ENCODE results near the gene TEC.
"Not testable (repeated sequence)": the region's sequence is repeated elsewhere in the genome, so short reads cannot be mapped to it uniquely, and the experiment has no call there.

TEC gene

GRCh38 chr4:48243887-48244286 is 25.8 kb downstream of the TEC start:
- DNase-seq (ENCODE audit: insufficient read length, low spot score): no peak
- no peak for FAIRE-seq

DNA sequence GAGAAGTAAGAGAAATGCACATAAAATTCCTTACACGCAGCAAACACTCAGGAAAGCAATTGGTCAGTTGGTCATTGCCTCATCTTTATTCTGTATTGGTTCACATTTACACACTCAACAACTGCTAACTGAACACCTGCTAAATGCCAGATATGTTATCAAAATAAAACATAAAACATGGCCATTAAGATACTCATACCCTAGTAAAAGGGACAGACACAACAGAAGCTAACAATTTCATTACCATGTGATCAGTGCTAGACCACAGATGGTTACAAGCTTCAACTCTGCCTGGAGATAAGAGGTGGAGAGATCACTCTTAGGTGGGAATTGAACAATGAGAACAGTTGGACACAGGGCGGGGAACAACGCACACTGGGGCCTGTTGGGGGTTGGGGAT is 26.2 kb downstream of the TEC start:
- no peak for FAIRE-seq

GRCh38 chr4:48242511-48243195 is 27.0 kb downstream of the TEC start:
- no peak for FAIRE-seq
- DNase-seq (ENCODE audit: insufficient read length, low spot score): no peak

More for the DNA sequence above, 26.2 kb downstream of the TEC start:
- DNase-seq (ENCODE audit: insufficient read length, low spot score): no peak

- no peak for DNase-seq (ENCODE audit: insufficient read length, low spot score)
- FAIRE-seq: no peak
Observed at GRCh38 chr4:48241731-48242130, 27.9 kb downstream of the TEC start.

- FAIRE-seq: no peak
- no peak for DNase-seq (ENCODE audit: insufficient read length, low spot score)
Observed at GRCh38 chr4:48237996-48238645, 31.5 kb downstream of the TEC start.

DNA sequence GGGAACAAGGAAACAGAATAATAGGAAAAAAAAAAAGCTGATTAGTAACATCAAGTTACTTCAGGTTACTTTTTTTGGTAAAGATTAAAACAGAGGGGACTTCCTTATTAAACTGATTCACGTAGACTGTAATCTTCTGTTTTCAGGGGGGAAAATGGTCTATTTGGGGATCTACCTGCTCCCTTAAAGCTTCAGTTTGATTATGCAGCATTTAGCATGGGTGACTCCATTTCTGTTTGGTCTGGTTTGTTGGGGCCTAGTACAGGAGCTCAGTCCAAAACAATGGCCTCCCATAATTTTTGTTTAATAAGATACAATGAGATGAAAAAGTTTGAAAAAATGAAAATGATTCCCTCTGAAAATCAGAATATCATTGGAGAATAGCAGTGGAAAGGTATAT is 34.6 kb downstream of the TEC start:
- no peak for FAIRE-seq
- DNase-seq (ENCODE audit: insufficient read length, low spot score): no peak

DNA sequence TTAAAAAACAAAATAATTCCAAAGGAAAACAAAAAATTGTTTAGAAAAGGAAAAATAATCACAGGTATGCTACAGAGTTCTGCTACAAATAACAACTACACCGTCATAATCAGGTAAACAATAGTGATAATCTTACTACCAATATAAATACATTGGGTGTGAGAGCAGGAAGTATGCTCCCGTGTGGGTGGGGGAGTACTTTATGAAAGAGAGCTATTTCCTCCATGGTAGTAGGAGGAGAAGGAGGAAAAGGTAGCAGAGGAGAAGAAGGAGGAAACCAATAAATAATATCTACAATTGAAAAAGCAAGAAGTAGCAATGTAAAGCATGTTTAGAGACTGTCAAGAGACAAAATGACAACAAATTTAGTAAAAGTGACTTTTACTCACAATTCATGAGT is 35.1 kb downstream of the TEC start:
- no peak for FAIRE-seq
- DNase-seq (ENCODE audit: insufficient read length, low spot score): no peak

DNA sequence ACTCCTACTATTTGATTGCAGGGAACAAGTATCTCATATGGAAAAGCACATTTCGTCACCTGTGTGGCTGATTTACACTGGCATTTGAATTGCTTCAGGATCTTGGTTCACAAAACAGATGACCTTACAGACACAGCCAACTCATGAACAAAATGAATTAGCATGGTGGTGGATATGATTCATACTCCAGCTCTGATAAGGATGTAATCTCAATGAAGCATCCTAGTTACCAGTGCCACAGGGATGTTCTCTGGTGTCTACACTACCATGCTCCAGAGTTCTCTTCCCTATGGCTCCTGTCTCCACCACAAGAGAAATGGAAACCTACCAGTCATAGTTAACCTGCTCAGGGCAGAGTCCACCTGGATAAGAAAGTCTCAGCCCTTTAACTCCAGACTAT is 40.7 kb downstream of the TEC start:
- DNase-seq (ENCODE audit: insufficient read length, low spot score) (no peak), FAIRE-seq (no peak)

GRCh38 chr4:48227662-48228061 is 42.0 kb downstream of the TEC start:
- DNase-seq (ENCODE audit: insufficient read length, low spot score) (no peak), FAIRE-seq (no peak)

GRCh38 chr4:48226199-48226598 is 43.4 kb downstream of the TEC start:
- FAIRE-seq (no peak), DNase-seq (ENCODE audit: insufficient read length, low spot score) (no peak)

DNA sequence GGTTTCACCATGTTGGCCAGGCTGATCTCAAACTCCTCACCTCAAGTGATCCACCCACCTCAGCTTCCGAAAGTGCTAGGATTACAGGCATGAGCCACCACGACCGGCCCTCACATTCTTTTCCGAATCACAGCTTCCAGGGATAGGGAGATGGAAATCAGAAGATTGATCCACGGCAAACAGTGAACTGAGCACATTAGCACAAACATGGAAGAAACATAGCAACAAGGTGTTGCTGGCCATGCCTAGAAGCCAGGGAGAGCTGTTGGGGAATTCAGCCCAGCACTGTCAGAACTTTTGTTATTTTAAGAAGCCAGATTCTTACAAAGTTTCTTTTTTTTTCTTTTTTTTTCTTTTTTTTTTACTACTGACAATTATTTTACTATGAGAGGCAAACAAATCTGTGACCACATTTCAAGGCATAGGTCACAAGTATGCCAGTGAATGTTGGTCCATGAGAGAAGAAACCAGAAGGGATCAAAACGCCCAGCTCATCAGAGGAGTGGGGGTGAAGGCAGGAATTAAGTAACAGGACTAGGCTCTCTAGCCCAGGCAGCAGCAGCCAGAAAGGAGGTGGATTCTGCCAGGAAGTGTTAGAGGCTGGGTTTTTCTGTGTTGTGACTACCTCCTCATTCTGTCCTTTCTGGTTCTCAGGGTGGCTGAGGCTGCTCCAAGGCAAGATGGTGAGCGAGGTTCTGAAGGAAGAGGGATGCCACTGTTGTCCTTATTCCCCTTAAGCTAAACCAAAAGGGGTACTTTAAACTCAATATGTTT is 44.1 kb downstream of the TEC start:
- FAIRE-seq: no peak
- DNase-seq (ENCODE audit: insufficient read length, low spot score): no peak

DNA sequence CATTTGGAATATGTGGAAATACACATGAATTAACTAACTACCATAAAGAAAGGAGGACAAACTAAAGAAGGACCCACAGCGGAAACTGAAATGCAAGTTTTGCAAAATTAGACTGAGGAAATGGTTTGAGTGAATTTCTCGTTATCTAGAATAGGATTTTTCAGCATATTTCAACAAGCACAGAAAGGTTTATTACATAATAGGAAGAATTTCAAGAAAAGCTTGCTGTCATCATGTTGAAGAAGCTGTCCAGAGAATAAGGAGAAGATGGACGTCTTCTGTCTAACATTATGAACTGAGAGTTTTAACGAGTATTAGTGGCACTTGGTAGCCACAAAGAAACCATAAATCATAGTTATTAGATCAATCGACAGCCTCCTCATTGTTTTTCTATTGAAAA is 45.0 kb downstream of the TEC start:
- no peak for DNase-seq (ENCODE audit: insufficient read length, low spot score)
- FAIRE-seq: no peak

DNA sequence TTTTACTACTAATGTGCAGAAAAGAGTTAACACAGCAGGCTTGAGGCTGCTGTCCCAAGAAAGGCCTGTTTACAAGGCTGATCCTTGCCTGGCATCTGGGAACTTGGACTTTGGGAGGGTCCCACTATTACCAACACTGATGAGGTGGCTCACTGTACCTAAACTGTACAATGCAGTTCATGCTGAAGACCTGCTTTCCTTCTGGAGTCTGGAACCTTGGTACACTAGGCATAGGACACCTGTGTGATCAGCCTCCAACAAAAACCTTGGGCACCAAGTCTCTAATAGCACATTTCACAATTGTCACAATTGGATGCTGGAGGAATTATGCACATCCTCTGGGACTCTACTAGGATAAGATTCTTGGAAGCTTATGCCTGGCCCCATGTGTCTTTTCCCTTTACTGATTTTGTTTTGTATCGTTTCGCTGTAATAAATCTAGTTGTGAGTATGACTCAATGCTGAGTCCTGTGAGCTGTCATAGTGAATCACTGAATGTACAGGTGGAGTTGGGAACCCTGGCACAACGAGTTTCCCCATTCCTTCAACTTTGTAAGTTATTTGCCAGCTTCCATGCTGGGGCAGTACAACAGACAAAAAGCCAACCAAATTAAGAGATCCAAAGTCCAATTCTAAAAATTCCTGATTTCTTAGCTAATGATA is 45.9 kb downstream of the TEC start:
- DNase-seq (ENCODE audit: insufficient read length, low spot score) (peak; percentile 14), FAIRE-seq (no peak)

GRCh38 chr4:48222491-48222890 is 47.1 kb downstream of the TEC start:
- FAIRE-seq (no peak), DNase-seq (ENCODE audit: insufficient read length, low spot score) (no peak)

- not testable (repeated sequence) for FAIRE-seq; DNase-seq (ENCODE audit: insufficient read length, low spot score)
Observed at GRCh38 chr4:48219430-48219829, 50.2 kb downstream of the TEC start.

DNA sequence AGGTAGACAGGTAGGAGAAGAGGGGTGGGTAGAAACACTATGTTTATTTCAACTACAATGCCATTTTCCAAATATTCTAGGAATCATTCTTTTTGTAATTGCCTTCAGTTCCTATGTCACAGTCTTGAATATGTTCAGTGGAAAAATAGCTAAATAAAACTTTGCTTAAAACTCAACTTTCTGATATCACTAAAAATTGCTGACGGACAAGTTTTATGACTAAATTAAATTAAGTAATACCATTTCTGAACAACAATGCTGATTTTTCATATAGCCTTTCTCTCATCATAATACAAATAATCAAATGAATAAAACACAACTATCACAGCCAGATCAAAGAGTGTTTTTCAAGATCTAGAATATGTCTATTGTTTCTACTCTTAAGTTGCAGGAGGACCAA is 53.1 kb downstream of the TEC start:
- no peak for FAIRE-seq

GRCh38 chr4:48215977-48216376 is 53.7 kb downstream of the TEC start:
- FAIRE-seq (no peak), DNase-seq (ENCODE audit: insufficient read length, low spot score) (no peak)

More for the DNA sequence above, 53.1 kb downstream of the TEC start:
- no peak for DNase-seq (ENCODE audit: insufficient read length, low spot score)

DNA sequence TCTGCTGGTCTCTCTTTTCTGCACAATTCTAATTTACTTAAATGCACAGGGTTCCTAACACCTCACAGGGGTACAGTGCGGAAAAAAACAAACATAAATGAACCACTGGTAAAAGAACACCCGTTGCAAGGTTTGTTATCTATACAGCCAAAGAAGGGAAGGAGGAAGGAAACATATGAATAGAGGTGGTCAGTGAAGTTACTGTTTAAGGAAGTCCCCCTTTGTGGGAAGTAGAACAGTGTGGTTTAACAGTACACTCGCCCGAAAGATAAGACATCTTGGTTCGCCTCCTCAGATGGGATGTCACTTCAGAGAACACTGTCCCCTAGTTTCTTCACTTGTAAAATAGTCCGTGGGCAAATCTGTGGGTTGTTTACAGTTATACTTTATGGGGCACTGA is 57.5 kb downstream of the TEC start:
- no peak for FAIRE-seq
- no peak for DNase-seq (ENCODE audit: insufficient read length, low spot score)

GRCh38 chr4:48210966-48211328 is 58.7 kb downstream of the TEC start:
- FAIRE-seq (no peak), DNase-seq (ENCODE audit: insufficient read length, low spot score) (no peak)

DNA sequence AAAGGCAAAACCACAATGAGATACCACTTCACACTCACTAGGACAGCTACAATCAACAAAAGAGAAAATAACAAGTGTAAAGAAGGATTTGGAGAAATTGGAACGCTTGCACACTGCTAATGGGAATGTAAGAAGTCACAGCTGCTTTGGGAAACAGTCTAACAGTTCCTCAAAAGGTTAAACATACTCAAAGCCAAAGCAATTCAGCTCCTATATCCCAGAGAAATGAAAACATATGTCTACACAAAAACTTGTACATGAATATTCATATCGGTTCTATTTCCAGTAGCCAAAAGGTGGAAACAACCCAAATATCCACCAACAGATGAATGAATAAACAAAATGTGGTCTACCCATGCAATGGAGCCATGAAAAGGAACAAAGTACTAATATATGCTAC is 64.0 kb downstream of the TEC start:
- no peak for DNase-seq (ENCODE audit: insufficient read length, low spot score)
- FAIRE-seq: no peak

DNA sequence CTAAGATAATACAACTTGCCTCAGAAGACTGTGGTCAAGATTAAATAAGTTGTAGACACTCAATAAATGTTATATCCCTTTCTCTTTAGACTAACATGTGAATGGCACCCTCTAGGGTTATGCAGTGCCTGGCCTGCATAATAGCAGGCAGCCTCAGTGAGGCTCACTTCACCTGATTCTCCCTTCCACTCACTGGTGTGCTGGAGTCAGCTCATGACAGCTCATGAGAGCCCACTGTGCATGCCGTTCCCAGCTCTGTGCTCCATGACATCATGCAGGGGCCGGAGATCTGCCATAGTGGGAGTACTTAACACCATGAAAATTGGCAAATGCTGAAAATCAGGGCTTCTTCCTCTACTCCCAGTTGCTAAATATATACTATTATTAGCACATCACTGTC is 64.5 kb downstream of the TEC start:
- DNase-seq (ENCODE audit: insufficient read length, low spot score) (no peak), FAIRE-seq (no peak)
